ENCODE results near the gene KRT33A. TPM values are rescaled to one million over a fixed set of nuclear protein-coding genes. Genes with fewer than 3 reads are reported as not detected.
A peak's percentile ranks its signal among the peaks of the same experiment; 100 is the strongest.
"Not testable (repeated sequence)": the region's sequence is repeated elsewhere in the genome, so short reads cannot be mapped to it uniquely, and the experiment has no call there.

KRT33A gene
- total RNA-seq, 1 experiment from 2014 or later: not detected

GRCh38 chr17:41377546-41377945 lies 26.9 kb upstream of the KRT33A start:
- Histone ChIP-seq H3K27me3 (no peaks in the 10 kb centered on the region), H3K36me3 (no peaks in the 10 kb centered on the region), H3K4me3 (no peak overlapping the region), H3K9me3 (peaks cover 2% of the 10 kb centered on the region; the same call in 1 of the 2 replicates)
- DNase-seq: no peak

- no peaks in the 10 kb centered on the region for H3K9me3 ChIP-seq
- H3K4me3 ChIP-seq: no peak within 1 kb of the TSS
- no peaks in the 10 kb centered on the region for H3K27me3 ChIP-seq
- no peak for DNase-seq
- H3K36me3 ChIP-seq: no peaks in the 10 kb centered on the region
Measured at GRCh38 chr17:41369713-41370112, 19.1 kb upstream of the KRT33A start, which contains the start of gene KRT33B. KRT33B (minus strand) TSS chr17:41369813; CDS start chr17:41369750, 63 bp downstream.

GRCh38 chr17:41369023-41369422 lies 18.4 kb upstream of the KRT33A start:
- H3K36me3 ChIP-seq: no peaks in the 10 kb centered on the region
- no peak overlapping the region for H3K4me3 ChIP-seq
- DNase-seq: no peak
- H3K27me3 ChIP-seq: no peaks in the 10 kb centered on the region
- H3K9me3 ChIP-seq: no peaks in the 10 kb centered on the region

- Histone ChIP-seq H3K27me3 (no peaks in the 10 kb centered on the region), H3K36me3 (no peaks in the 10 kb centered on the region), H3K4me3 (no peak overlapping the region), H3K9me3 (no peaks in the 10 kb centered on the region)
- peak; percentile 89 for DNase-seq
Measured at GRCh38 chr17:41367426-41368075, 16.9 kb upstream of the KRT33A start.

- H3K4me3 ChIP-seq: no peak overlapping the region
- no peak for DNase-seq
- H3K27me3 ChIP-seq: no peaks in the 10 kb centered on the region
- H3K9me3 ChIP-seq: no peaks in the 10 kb centered on the region
- no peaks in the 10 kb centered on the region for H3K36me3 ChIP-seq
Measured at GRCh38 chr17:41366070-41366469, 15.4 kb upstream of the KRT33A start.

- Histone ChIP-seq H3K4me3 (no peak overlapping the region), H3K27me3 (no peaks in the 10 kb centered on the region), H3K9me3 (no peaks in the 10 kb centered on the region), H3K36me3 (no peaks in the 10 kb centered on the region)
- no peak for DNase-seq
Measured at GRCh38 chr17:41363881-41364280, 13.3 kb upstream of the KRT33A start.

- Histone ChIP-seq H3K27me3 (no peaks in the 10 kb centered on the region), H3K9me3 (peaks cover 5% of the 10 kb centered on the region; the same call in 1 of the 2 replicates), H3K4me3 (no peak overlapping the region), H3K36me3 (no peaks in the 10 kb centered on the region)
- peak; percentile 81 for DNase-seq
Measured at GRCh38 chr17:41360296-41360995, 9.8 kb upstream of the KRT33A start.

- peaks cover 5% of the 10 kb centered on the region; the same call in 1 of the 2 replicates for H3K9me3 ChIP-seq
- no peak overlapping the region for H3K4me3 ChIP-seq
- no peak for DNase-seq
- H3K36me3 ChIP-seq: no peaks in the 10 kb centered on the region
- no peaks in the 10 kb centered on the region for H3K27me3 ChIP-seq
Measured at GRCh38 chr17:41354536-41354935, 3.9 kb upstream of the KRT33A start.

GRCh38 chr17:41352597-41353366 lies 2.2 kb upstream of the KRT33A start:
- Histone ChIP-seq H3K4me3 (no peak overlapping the region), H3K9me3 (peaks cover 5% of the 10 kb centered on the region; the same call in 1 of the 2 replicates), H3K27me3 (no peaks in the 10 kb centered on the region), H3K36me3 (no peaks in the 10 kb centered on the region)
- no peak for DNase-seq

GRCh38 chr17:41351177-41351576 lies 549 bp upstream of the KRT33A start:
- H3K4me3 ChIP-seq: no peak overlapping the region
- peaks cover 5% of the 10 kb centered on the region; the same call in 1 of the 2 replicates for H3K9me3 ChIP-seq
- H3K36me3 ChIP-seq: no peaks in the 10 kb centered on the region
- no peak for DNase-seq
- no peaks in the 10 kb centered on the region for H3K27me3 ChIP-seq

- no peak for DNase-seq
- peaks cover 4% of the 10 kb centered on the region for H3K9me3 ChIP-seq
- no peaks in the 10 kb centered on the region for H3K36me3 ChIP-seq
Measured at GRCh38 chr17:41347869-41348760, 2.5 kb downstream of the KRT33A start.

GRCh38 chr17:41346421-41346820 lies 4.2 kb downstream of the KRT33A start:
- H3K36me3 ChIP-seq, H3K27me3 ChIP-seq, H3K4me3 ChIP-seq, DNase-seq: not testable (repeated sequence)
- H3K9me3 ChIP-seq: peaks cover 17% of the 10 kb centered on the region

More at GRCh38 chr17:41347869-41348760, 2.5 kb downstream of the KRT33A start:
- no peak overlapping the region for H3K4me3 ChIP-seq
- H3K27me3 ChIP-seq: no peaks in the 10 kb centered on the region

GRCh38 chr17:41345992-41346391 lies 4.6 kb downstream of the KRT33A start:
- Histone ChIP-seq H3K4me3 (no peak overlapping the region), H3K27me3 (no peaks in the 10 kb centered on the region), H3K9me3 (peaks cover 21% of the 10 kb centered on the region), H3K36me3 (no peaks in the 10 kb centered on the region)
- no peak for DNase-seq

- no peak for DNase-seq
Measured at GRCh38 chr17:41343029-41343428, 7.6 kb downstream of the KRT33A start.

GRCh38 chr17:41340934-41341861 lies 9.4 kb downstream of the KRT33A start:
- Histone ChIP-seq H3K4me3 (no peak overlapping the region), H3K36me3 (no peaks in the 10 kb centered on the region), H3K9me3 (peaks cover 21% of the 10 kb centered on the region), H3K27me3 (no peaks in the 10 kb centered on the region)
- no peak for DNase-seq

More at GRCh38 chr17:41343029-41343428, 7.6 kb downstream of the KRT33A start:
- peaks cover 21% of the 10 kb centered on the region for H3K9me3 ChIP-seq
- H3K4me3 ChIP-seq: no peak overlapping the region
- H3K27me3 ChIP-seq: no peaks in the 10 kb centered on the region
- no peaks in the 10 kb centered on the region for H3K36me3 ChIP-seq
